ENCODE measurements around the gene DDX3X. TPM values are rescaled to one million over a fixed set of nuclear protein-coding genes. Genes with fewer than 3 reads are reported as not detected.
A peak's percentile ranks its signal among the peaks of the same experiment; 100 is the strongest.

The DDX3X gene
- total and polyA plus RNA-seq, 4 donors = 48.4 to 216 (median 85.6) TPM

GRCh38 chrX:41293269-41293668 is 40.7 kb upstream of the DDX3X start:
- 91% methylated on average over 6 of the region's 6 CpGs for WGBS
- Histone ChIP-seq H3K36me3 (ENCODE audit: control insufficient read depth in 4 of 4, insufficient read depth in 3 of 4, low read depth in 1 of 4, low read length in 3 of 4) (no peaks in the 10 kb centered on the region), H3K9me3 (ENCODE audit: control insufficient read depth in 4 of 4, low read length in 3 of 4) (peaks cover 0 to 4% (median 2%) of the 10 kb centered on the region in 4 donors), H3K27ac (ENCODE audit: low read depth in 1 of 2, low read length in 2 of 2) (no peak overlapping the region), H3K4me1 (ENCODE audit: control insufficient read depth in 4 of 4, insufficient read depth in 4 of 4, low read length in 3 of 4) (no peaks in the 10 kb centered on the region), H3K4me3 (ENCODE audit: low read depth in 1 of 3, low read length in 3 of 3) (no peak overlapping the region), H3K9ac (ENCODE audit: low read depth in 1 of 2, low read length in 2 of 2) (no peak overlapping the region), H3K27me3 (ENCODE audit: control insufficient read depth in 4 of 4, insufficient read depth in 4 of 4, low read length in 3 of 4) (no peaks in the 10 kb centered on the region)
- DNase-seq (ENCODE audit: low spot score) = no peak
- TF ChIP-seq RAD21 (IDR thresholded peaks at IDR 0.05) = peak; percentile 13 to 50
- TF ChIP-seq CTCF (IDR thresholded peaks at IDR 0.05; ENCODE audit: low read depth, low read length, missing input control) = no peak

GRCh38 chrX:41300758-41301437 is 33.1 kb upstream of the DDX3X start:
- Histone ChIP-seq H3K9ac (ENCODE audit: low read depth in 1 of 2, low read length in 2 of 2) (no peak overlapping the region), H3K36me3 (ENCODE audit: control insufficient read depth in 4 of 4, insufficient read depth in 3 of 4, low read depth in 1 of 4, low read length in 3 of 4) (no peaks in the 10 kb centered on the region), H3K27ac (ENCODE audit: low read depth in 1 of 2, low read length in 2 of 2) (no peak overlapping the region), H3K9me3 (ENCODE audit: control insufficient read depth in 4 of 4, low read length in 3 of 4) (no peaks in the 10 kb centered on the region), H3K4me1 (ENCODE audit: control insufficient read depth in 4 of 4, insufficient read depth in 4 of 4, low read length in 3 of 4) (no peaks in the 10 kb centered on the region), H3K27me3 (ENCODE audit: control insufficient read depth in 4 of 4, insufficient read depth in 4 of 4, low read length in 3 of 4) (no peaks in the 10 kb centered on the region), H3K4me3 (ENCODE audit: low read depth in 1 of 3, low read length in 3 of 3) (no peak overlapping the region)
- no peak for DNase-seq (ENCODE audit: low spot score)
- WGBS = 91% methylated on average over 5 of the region's 5 CpGs
- TF ChIP-seq ATF3 (IDR thresholded peaks at IDR 0.05) (no peak), CTCF (IDR thresholded peaks at IDR 0.05; ENCODE audit: low read depth, low read length, missing input control) (no peak), HNF4G (IDR thresholded peaks at IDR 0.05) (no peak), JUND (IDR thresholded peaks at IDR 0.05) (no peak), ZBTB33 (IDR thresholded peaks at IDR 0.05) (no peak), TAF1 (conservative IDR thresholded peaks at IDR 0.05) (no peak), RXRA (IDR thresholded peaks at IDR 0.05) (no peak), REST (IDR thresholded peaks at IDR 0.05) (no peak), FOXA1 (IDR thresholded peaks at IDR 0.05) (no peak), EGR1 (IDR thresholded peaks at IDR 0.05; ENCODE audit: low read depth in 2 of 2) (no peak), HNF4A (conservative IDR thresholded peaks at IDR 0.05) (no peak), YY1 (IDR thresholded peaks at IDR 0.05) (no peak), MAX (IDR thresholded peaks at IDR 0.05) (no peak), GABPA (IDR thresholded peaks at IDR 0.05 in 1 of 2, conservative IDR thresholded peaks at IDR 0.05 in 1 of 2) (no peak), RAD21 (IDR thresholded peaks at IDR 0.05) (no peak), NR2F2 (IDR thresholded peaks at IDR 0.05) (no peak), FOXA2 (IDR thresholded peaks at IDR 0.05) (no peak), SP1 (IDR thresholded peaks at IDR 0.05) (no peak)
